NCI-H1930 (cell line): ENCODE results near the gene RANBP3.

ENCODE experiments used
- DNase-seq, 2 experiments: peaks; one replicate each; lab custom pipeline; 2025; lab: John Stamatoyannopoulos, UW

The RANBP3 gene

DNA sequence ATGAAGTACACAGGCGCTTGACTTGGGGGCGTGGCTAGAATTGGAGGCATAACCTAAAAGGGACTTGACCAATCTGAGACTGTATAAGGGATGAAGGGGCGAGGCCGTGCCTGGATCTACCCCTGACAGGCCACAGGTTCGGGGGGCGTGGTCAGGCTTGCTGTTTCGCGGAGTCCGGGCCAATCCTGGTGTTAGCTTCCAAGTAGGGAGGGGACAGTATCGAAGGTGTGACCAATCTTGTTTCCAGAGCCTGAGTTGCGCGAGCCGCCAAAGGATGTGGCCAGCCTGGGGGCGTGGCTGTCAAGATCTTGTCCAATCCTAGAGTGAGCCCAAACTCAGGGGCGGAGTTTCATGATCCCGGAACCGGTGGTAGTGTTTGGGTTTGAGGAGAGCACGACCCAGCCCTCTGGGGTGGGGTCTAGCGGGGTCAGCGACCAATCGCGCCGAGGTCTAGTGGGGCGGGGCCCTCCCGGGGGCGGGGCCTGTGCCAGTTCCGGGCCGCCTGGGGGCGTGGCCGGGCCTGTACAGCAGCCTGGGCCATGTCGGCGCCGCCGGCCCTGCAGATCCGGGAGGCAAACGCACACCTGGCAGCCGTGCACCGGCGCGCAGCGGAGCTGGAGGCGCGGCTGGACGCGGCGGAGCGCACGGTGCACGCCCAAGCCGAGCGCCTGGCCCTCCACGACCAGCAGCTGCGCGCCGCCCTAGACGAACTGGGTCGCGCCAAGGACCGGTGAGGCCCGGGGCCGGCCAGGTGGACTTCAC, 73.4 kb downstream of the RANBP3 start, which contains the start of gene VMAC:
TSS of gene VMAC (plus strand) at position 521 of the 762 bp plus-strand sequence. CDS start at position 540, 19 bp downstream.
- peak; percentile 94 to 98 for DNase-seq

DNA sequence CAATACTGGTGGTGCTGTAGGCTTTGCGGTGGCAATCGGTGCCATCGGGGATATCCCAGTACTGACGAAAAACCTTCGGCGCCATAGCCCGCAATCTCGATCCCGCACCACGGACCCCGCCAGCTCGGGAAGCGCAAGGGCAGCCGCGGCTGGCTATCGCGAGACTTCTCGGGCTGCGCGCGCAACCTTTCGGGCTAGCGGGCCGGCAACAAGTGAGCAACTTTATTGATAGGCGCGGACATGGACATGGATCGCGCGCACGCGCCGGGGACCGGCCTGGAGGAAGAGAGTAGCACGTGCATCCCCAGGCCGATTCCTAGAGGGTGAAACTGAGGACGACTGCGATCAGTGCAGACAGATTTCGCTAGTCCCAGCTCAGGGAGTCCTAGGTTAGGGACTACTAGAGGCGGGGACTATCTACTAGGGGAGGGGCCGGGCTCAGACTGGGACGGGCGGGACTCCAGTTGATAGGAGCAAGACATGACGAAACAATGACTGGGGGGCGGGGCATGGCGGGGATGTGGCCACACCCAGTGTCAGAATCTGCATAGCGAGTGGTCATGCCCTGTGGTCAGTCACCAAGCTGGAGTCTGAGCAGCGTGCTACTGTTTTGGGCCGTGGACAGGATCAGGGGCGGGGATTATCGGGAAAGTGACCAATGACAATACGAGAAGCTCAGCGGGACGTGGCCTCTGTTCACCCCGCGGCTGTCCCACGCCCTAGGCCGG, 74.2 kb downstream of the RANBP3 start, which contains the start of gene NDUFA11:
TSS of gene NDUFA11 (minus strand) at position 167 of the 728 bp plus-strand sequence. CDS start at position 85, 82 bp downstream.
- DNase-seq, result peak; percentile 90

DNA sequence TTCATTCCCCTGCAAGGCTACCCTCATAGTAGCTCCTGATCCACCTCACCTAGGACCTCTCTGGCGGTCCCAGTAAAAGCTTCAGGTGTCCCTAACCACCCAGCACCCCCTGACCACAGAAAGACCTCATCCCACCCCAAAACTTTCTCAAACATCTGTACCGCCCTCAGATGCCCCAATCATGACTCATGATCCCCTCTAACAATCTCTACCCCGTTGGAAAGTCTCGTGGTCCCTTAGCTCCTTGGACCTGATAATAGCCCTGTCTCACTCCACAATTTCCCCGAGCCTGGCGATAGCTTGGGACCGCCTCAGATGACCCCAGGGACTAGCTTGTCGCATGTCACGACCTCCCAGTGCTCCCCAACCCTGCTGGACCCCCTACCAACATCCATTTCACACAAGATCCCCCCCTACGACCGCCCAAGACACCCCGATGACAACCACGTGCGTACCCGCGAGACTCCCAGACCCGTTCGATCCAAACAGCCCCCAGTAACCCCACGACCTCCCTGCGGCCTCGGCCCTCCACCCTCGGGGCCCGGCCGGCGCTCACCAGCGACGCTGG, 74.8 kb downstream of the RANBP3 start:
- DNase-seq, result no peak

DNA sequence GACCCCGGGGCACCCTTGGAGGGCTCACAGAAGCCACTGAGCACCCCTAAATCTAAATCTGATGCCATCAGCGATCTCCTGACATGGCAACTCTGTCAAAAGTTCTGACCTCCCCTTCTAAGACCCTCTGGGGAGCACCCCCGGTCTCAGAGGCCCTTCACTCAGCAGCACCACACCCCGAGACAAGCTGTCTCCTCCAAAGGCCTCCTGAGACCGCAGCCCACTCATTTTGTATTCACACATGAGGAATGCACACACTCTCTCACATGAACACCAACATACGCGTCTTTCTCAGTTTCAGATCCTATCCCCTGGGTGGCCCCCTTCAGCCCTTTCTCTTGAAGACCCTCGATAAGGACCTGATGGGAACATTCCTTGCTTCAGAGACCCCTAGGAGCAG, 77.0 kb downstream of the RANBP3 start:
- DNase-seq, result no peak

DNA sequence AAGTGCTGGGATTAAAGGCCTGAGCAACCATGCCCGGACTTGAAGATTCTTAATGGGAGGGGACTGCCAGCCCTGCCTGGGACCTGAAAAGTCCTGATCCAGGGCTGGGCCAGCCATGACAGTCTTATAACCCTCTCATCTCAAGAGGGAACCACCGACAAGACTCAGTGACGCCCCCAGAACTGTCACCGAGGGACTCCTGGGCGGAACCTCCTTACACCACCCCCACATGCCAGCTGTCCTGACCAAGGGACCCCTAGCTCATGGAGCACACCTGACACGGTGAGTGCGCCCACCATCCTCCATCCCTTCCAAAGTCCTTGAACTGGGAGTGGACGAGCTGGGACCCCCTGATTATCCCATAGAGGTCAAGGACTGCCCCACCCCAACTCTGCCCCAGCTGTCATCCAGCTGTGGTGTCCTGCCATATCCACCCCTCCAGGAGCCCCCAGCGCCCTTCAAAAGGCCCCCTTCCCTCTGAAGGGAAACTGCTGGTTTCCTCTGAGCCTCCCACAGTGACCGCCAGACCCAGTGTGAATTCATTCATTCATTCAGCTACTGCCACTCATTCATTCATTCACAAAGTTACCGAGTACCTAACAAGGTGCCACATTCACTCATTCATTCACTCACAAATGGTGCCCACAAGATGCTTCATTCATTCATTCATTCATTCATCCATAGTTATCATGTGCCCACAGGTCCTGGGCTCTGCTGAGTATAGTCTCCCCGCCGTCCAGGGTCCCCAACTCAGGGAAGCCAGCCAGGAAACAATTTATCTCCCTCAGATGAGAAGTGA, 78.0 kb downstream of the RANBP3 start:
- DNase-seq, result no peak

DNA sequence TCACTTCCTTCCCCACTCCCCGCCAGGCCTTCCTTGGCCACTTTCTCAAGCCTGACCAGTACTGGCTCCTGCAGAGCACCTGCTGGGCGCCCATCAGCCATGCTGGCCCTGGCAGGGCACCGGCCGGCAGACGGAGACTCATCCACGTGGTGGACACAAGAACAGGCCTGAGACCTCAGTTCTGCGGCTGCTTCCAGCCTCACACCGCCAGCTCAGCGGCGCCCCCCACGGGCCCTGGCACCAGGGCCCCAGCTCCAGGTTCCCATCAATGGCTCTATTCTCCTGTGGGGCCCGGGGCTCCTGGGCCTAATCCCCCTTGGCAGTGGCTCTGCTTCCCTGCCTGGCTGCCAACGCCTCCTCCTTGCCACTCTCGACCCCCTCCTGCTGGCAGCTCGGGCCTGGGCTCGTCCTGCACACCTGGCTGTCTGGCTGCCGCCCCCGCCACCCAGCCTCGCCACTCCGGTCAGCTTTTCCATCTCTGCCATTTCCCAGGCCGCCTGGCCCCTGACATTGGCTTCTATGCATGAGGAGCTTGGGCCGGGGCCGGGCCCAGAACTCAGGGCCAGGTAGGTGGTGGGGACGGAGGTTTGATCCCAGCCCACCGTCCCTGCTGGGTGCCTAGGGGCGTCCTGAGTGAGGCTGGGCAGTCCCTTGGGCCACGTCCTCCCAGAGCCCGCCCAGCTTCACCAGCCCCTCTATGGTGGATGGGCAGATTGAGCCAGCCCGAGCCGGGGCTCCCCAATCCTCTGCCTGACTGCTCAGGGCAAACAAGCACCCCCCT, 80.6 kb downstream of the RANBP3 start:
- no peak for DNase-seq

DNA sequence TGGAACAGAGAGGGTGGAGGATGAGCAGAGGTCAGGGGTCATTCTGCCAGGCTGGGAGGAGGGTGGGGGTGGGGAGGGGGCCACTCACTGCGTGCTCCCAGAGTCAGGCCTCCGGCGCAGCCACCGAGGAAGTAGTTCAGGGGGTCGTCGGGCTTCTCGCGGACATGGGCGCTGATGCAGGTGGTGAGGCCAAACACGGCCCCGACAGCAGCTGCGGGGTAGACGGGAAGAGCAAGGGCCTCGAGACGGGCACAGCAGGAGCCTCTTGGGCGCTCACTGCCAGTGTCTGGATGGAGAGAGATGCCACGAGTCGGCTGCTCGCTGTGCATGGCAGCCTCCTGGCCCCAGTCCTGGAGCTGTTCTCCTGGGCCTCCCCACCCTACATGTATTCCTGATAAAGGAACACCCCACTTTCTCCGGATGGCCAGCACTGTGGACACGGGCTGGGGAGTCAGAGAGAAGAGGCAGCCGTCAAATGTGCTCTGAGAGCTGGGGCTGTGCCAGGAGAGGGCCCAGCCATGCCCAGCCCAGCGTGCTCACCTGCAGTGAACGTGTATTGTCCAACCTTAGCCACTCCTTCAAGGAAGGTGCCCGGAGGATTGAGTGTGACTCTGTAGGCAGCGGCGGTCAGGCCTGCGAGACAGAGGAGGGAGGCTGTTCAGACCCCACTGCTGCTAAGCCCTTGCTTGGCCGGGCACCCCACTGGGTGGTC, 81.4 kb downstream of the RANBP3 start:
- no peak for DNase-seq

DNA sequence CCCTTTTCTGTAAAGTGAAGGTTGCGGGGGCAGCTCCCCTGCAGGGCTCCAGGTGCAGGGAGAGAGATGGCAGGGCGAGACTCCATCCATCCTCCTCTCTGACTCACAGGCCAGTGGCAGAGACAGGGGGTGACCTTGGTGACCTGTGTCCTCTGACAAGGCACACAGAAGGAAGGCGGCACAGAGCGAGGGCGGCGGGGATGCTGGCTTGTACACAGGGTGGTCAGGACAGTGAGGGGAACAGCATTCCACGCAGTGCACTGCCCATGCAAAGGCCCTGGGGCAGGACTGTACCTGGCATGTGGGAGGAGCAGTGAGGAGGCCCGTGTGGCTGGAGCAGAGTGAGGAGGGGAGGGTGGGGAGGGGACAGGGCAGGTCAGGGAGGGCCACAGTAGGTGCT, 82.0 kb downstream of the RANBP3 start:
- no peak for DNase-seq

DNA sequence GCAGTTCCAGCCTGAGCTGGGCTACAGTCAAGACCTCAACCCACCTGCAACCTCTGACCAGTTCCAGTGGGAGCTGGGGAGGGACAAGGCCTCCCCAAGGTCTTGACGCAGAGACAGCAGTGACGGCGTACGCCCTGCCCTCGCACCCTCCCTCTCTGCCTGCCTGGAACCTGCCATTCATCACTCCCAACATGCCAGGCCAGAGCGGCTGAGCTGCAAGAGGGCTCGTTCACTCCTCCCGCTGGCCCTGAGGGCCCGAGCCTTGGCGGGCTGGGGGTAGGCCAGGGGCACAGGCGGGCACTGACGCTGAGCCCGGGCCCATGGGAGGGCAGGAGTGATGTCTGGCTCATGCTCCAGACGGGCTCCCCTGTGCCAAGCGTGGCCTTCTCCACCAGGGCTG, 82.5 kb downstream of the RANBP3 start:
- no peak for DNase-seq

DNA sequence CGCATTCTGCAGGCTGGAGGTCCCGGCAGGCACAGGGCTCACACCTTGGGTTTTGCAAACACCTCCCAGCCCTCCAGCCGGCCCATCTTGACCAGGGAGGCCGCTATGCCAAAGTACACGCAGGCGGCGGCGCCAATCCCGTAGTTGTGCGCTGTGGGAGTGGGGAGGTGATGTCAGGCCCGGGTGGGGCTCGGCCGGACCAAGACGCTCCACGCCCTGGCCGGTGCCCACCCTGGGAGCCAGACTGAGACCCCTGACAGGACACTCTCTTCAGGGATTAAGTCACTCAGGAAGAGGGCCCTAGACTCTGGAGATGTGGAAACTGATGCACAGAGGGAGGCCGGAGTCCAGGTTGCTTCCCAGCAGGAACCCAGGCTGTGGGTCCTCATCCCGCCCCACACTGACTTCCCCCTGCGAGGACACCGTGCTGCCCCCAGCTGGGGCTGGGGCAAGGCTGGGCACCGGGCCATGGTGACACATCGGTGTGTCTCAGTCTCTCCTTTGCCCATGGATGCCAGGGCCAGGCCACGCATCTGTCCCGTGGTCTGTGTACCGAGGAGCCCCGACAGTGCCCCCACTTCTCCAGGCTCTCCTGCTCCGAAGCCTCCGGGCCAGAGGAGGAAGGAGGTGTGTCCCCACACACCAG, 83.1 kb downstream of the RANBP3 start:
- no peak for DNase-seq

DNA sequence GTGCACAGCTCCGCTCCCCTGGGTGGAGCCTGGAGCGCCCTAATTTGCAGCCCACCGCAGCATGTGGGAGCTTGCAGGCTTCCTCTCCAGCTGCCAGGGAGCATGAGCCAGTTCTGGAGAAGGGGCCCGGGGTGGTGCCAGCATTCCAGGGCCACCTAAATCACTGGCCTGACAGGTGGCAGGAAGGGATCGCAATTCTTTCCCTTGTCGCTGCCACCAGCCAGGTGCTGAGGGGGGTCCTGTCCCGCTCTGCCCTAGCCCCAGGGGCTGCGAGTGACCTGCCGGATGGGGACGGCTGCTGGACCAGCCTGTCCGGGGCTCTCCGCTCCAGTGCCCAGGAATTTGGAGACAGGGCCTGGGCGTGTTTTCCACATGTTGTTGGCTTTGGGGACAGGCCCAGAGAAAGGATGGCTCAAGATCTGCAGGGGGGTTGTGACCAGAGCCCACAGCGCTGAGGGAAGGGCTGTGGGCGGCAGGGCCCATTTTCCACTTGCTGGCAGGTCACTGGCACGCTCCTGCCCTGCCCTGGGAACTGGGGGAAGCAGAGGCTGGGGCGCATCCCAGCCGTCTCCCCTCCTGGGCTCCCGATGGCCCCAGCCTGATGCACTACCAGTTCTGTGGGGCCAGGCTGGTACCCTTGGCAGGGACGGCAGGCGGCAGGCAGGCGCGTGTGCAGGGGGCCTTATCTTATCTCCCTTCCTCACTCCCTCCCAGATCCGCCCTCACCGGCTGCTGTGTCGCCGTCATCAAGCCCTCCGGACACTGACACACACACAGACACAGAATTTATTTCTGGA, 83.8 kb downstream of the RANBP3 start:
- DNase-seq, result no peak

DNA sequence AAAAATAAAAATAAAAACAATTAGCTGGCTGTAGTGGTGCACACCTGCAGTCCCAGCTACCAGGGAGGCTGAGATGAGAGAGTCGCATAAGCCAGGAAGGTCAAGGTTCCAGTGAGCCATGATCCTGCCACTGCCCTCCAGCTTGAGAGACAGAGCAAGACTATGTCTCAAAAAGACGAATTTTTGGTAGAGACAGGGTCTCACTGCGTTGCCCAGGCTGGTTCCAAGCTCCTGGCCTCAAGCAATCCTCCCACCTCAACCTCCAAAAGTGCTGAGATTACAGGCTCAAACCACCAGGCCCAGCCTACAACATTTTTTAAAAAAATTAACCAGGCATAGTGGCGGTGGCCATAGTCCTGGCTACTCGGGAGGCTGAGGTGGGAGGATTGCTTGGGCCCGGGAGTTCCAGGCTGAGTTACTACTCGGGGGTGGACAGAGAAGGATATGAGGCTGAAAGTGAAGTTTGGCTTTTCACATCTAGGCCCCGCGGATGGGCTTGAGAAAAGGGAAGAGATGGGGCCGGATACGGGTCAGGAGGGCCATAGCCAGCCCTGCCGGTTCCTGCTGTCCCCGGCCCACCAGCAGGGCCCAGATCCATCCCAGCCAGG, 84.5 kb downstream of the RANBP3 start:
- no peak for DNase-seq

DNA sequence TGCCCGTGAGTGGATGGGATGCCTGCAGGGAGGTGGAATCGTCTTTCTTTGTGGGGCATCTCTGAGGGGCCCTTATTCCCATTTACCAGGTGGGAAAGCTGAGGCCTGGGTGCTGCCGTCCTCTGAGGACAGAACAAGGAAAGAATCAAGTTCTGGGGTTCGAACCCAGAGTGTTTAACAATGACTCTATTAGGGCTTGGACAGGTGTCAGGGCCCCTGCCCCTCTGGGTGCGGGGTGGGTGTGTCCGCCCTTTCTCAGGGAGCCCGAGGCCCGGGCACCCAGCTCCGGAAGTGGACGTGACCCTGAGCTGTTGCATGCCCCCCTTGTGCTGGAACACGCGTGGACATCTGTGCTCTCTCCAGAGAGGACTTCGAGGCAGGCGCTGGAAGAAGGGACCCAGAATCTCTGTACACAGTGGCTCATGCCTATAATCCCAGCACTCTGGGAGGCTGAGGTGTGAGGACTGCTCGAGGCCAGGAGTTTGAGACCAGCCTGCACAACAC, 85.1 kb downstream of the RANBP3 start:
- no peak for DNase-seq

DNA sequence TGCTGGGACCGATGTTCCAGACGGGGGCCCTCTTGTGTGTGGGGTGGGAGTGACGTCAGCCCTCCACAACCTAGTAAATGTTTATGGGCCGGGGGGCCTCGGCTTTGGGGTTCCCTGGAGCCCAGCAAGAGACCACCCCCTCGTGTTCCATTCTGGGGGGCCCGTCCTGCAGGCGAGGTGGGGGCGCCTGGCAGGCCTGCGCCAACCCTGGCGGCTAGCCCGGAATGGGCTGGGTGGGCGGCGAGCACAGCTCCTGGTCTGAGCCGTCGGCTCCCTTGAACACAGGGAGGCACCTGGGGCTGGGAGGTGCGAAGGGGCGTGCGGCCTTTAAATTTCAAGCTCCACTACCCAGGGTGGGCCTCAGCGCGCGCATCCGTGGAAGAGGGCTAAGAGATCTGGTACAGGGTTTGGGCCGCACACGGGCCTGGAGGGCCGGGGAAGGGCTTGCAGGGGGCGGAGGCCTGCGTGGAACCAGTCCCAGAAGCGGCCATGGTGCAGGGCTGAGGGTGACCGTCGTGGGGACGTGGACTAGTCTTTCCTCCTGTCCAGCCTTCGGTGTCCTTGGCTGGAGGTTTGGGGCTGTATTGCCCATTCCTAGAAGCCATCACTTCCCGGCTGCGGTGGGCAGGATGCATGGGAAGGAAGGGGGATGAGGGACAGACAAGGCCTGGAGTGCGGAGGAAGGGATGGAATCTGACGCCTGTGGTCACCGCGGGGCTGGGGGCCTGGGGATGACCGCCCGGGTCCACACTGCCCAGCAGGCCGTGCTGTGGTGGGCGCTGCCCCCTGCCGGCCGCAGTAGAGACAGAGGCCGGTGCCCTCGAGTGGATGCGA, 85.8 kb downstream of the RANBP3 start:
- DNase-seq, result peak in 1 of 2 experiments; percentile 12

DNA sequence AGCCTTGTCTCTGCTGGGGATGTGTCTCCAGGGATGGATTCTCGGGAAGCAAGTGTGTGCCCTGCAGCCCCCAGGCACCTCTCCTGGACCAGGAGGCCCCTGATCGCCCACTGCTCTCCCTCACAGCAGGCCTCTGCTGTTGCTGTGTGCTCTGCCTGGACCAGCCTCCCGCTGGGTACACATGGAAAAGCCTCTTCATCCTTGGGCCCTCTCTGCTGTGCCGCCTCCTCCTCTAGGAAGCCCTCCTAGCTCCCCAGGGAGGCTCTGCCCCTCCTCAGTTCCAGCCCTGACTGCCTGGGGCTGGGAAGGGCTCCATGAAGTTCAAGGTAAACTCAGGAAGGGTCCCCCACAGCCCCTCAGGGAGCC, 86.4 kb downstream of the RANBP3 start:
- no peak for DNase-seq

DNA sequence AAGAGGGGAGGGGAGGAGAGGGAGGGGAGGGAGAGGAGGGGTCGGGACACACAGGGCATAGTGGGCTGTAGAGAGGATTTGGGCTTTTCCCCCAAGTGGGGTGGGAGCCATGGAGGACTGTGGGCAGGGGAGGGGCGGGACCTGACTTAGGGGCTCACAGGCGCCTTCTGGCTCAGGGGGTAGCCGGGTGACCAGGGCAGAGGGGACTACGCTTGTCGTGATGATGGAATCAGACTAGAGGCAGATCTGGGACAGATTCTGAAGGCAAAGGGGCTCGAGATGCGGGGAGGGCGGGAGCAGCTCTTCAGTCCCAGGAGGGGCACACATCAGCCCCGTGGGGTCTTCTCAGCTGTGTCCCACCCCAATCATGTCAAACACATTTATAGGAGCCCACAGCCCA, 87.8 kb downstream of the RANBP3 start:
- no peak for DNase-seq

DNA sequence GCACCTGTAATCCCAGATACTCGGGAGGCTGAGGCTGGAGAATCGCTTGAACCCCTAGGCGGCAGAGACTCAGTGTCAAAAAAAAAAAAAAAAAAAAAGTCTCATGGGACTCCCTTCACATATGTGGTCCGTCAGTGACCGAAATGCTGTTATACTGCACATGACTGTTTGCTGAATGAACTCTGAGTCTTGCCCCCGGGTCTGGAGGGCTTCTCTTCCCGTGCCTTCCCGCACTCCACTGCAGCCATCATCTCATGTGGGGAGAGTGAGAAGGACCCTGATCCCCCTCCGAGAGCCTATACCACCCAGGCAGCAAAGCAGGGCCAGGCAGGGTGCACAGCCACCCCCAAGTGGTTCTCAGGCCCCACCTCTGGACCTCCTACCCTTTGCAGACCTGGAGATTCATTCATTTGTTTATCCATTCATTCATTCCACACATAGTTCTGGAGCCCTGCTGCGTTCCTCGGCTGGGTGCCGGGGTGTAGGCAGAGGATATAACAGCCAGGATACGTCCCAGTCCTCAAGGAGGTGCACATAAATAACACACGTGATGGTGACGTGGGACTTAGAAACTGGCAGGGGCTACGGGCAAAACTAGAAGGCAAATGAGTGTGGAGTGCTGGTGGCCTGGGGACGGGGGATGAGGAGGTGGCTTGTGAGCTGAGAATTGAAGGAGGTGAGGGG, 88.5 kb downstream of the RANBP3 start:
- DNase-seq, result no peak
